ENCODE data around the gene MEI4.
"Not testable (repeated sequence)": the region's sequence is repeated elsewhere in the genome, so short reads cannot be mapped to it uniquely, and the experiment has no call there.

The MEI4 gene, protein sequence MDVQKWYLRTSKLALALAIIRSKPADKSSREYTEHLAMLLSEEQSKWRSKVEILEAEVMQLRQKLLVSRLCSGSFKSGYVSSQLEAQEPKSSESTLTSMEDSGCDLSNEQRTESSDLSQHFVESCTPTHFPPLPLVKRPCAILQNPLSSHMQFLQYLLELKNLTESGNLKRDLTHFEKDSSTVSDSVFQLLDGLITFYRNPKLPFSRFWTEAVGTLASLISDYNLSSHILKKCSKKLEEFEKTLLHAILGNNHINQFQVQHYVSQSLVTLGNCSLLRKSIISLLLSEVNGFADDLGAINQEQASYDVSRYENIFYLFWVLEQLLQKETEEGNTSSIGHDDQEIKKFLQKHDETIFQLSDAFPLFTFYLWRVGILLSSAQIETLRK

DNA sequence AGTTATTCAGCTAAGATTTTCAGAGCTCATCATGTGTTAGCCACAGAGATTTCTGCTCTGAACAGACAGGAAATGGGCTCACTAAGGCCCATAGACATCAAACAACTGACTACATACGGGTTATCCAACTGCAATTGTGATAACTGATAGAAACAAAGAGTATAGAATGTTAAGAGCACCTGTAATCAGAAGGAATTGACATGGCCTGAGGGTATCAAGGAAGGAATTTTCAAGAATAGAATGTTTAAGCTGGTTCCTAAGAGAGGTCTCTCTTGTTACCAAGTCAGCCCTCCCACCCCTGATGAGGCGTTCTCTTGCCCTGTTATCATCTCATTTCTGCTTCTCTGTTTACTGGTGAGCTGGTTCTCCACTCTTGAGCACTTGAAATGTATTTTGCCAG is at the start of gene MEI4:
Gene MEI4, plus strand, starts transcription at position 301 of the 400 bp plus-strand sequence. CDS start 37,633 bp downstream, outside the sequence.
- DNase-seq (ENCODE audit: low read depth in 1 of 2, low spot score in 1 of 2), result no peak

DNA sequence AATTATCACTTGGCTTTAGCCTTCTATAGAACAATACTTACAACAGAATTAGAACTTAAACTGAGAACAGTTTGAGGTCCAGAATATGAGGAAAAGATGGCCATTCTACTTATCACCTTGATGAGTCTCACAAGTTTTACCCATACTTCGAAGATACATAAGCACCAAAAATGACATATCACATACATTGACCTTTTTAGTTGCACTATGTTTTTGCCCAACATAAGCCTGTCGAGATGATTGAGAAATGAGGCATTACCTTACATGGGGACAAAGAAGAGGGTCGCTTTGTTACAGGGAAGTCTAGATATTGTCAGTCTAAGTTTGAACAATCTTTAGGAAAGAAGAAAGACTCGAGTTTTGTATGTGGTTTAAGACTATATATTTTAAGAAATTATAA is 48.4 kb upstream of the MEI4 start:
- DNase-seq (ENCODE audit: low read depth in 1 of 2, low spot score in 1 of 2), result no peak

DNA sequence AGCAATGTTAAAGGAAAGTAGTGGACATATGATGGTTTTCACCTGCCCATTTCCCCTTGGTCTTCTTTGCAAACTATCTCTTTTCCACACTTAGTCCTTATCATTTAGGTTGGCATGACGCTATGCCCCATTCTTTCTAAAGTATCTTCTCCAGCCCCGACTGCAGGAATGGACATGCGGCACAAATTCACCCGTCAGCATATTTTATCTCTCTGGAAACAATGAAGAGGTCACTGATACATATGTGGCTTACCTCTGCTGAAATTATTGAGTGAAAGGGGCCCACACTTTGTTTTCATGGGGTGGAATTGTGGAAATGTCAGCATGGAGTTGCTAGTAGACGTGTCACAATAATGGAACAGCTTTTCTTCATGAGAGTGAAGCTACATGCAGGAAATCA is 45.8 kb upstream of the MEI4 start:
- DNase-seq (ENCODE audit: low read depth in 1 of 2, low spot score in 1 of 2), result no peak

DNA sequence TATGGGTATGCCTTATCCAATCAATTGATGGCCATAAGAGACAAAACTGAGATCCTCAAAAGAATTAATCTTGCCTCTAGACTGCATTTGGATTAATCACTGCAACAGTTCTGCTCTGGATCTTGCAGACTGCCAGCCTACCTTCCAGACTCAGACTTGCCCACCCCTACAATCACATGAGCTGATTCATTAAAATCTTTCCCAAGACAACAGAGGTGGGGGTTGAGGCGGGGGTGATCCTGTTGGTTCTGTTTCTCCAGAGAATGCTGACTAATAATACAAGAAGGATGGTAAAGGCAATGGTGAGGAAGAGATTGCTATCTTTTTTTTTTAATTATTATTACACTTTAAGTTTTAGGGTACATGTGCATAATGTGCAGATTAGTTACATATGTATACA is 43.7 kb upstream of the MEI4 start:
- DNase-seq (ENCODE audit: low read depth in 1 of 2, low spot score in 1 of 2), result no peak

DNA sequence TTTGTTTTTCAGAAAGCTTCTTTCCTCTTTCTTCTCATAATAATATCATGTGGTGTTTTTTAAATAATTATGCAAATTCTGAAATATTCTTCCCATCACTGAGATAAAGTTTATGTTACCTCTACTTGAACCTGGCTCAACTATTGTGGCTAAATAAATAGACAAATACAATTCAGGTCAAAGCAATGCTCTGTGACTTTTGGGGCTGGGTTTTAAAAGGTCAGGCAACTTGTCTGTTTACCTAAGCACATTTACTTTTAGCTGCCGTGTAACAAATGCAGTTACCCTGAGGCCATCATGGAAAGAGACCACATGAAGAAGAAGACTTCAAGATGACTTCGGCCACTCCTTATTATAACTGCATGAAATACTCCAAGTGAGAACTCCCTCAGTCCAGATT is 33.7 kb upstream of the MEI4 start:
- no peak for DNase-seq (ENCODE audit: low read depth in 1 of 2, low spot score in 1 of 2)

DNA sequence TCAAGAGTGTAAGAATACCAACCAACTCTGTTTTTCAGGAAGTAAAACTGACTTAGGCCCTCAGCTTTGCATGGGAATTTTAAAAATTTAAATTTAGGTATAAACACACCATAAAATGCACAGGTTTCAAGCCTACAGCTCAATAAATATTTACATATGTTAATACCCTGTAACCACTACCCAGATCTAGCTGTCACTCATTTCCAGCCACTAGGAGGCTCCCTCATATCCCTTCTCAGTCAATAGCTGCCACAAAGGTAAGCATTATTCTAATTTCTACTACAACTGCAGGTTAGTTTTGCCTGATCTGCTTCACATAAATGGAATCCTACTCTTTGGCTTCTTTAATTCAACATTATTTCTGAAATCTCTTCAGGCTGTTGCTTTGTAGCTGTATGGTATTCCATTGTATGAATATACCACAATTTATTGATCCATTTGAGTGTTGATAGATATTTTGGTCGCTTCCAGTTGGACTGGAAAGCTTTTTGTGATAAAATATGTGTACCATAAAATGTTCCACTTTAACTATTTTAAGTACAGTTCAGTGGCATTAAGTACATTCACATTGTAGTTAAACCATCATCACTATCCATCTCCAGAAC is 32.5 kb upstream of the MEI4 start:
- no peak for DNase-seq (ENCODE audit: low read depth in 1 of 2, low spot score in 1 of 2)

DNA sequence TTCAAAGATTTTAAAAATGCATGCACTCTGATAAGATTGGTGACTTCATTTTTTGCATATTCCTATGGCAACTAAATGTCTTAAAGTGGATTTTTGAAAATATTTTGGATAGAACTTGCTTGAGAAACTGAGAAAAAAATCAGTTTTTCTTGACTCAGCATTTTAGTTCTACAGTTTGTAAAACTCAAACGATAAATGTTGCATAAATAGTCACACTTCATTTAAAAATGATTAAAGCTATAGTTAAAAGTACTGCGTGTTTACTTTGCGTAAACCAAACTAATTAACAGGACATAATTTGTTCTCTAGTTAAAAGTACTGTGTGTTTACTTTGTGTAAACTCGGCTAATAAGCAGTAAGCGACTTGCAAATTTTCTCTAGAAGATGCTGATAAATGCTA is 28.3 kb upstream of the MEI4 start:
- no peak for DNase-seq (ENCODE audit: low read depth in 1 of 2, low spot score in 1 of 2)

DNA sequence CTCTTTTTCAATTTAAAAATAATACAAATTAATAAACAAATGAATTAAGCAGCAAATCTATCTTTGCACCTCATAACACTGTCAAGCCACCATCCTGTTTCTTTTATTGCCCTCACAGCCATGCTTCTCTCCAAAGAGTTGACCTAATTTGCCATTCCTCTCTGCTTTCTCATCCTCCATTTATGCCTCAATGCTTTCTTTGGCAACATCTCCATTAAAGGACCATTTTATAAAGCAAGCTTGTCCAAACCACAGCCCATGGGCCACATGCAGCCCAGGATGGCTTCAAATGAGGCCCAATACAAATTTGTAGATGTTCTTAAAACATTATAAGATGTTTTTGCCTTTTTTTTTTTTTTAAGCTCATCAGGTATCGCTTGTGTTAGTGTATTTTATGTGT is 26.4 kb upstream of the MEI4 start:
- no peak for DNase-seq (ENCODE audit: low read depth in 1 of 2, low spot score in 1 of 2)

DNA sequence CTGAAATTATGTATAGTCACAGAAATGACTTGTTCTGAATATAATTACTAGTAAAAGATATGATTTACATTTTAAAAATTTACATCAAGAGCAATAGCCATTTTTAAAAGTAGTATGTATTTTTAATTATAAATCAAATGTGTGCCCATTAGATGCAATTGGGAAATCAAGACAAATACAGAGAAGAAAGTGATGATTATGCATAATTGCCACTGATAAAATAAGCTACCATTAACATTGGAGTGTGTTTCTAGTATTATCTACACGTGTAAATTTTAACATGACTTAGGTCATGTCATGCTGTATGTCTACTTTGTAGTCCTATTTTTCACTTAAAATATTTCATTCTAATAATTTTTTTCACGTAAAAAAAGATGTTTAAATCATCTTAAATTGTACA is 22.8 kb upstream of the MEI4 start:
- DNase-seq (ENCODE audit: low read depth in 1 of 2, low spot score in 1 of 2), result no peak

DNA sequence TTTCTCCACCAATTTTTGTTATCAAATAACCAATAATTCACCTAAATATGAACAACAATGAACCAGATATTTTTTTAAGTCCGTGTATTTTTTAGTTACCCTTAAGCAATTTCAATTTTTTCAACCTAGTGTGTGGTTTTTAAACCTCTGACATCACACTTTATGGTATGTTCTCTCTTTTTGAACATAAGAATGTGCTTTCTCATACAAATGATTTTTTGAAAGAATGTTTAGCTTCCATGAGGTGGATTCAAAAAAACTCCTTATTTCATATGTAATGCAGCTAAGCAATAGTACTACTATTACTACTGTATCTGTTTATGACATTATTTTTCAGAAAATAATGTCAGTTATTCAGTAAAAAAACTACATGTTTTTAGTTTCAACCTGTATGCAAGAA is 19.4 kb upstream of the MEI4 start:
- no peak for DNase-seq (ENCODE audit: low read depth in 1 of 2, low spot score in 1 of 2)

DNA sequence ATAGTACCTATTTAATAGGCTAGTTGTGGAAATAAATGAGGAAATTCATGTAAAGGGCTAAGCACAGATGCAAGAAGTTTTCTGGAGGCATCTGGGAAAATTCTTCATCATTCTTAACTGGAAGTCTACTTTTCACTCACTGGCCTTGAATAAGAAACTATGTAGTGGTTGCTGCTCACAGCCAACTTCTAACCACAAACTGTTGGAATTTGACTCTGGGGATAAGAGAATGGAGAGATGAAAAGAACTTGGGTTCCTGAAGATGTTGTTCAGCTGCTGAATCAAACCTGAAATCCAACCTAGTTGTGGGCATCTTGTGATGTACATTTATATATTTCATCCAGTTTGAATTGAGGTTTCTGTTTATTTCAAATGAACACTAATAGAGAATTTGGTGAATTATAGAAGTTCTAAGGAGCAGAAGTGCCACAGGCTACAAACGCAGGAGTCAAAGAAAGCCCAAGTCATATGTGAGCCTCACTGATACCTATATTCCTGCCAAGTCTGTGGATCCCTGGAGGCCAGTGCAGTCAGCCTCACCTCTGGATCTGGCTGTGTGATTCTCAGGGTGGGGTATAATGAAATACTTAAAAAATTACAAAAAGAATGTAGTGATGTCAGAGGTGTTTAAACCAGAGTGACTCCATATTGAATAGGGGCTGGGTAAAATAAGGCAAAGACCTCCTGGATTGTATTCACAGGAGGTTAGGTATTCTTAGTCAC is 18.7 kb upstream of the MEI4 start:
- DNase-seq (ENCODE audit: low read depth in 1 of 2, low spot score in 1 of 2), result no peak

DNA sequence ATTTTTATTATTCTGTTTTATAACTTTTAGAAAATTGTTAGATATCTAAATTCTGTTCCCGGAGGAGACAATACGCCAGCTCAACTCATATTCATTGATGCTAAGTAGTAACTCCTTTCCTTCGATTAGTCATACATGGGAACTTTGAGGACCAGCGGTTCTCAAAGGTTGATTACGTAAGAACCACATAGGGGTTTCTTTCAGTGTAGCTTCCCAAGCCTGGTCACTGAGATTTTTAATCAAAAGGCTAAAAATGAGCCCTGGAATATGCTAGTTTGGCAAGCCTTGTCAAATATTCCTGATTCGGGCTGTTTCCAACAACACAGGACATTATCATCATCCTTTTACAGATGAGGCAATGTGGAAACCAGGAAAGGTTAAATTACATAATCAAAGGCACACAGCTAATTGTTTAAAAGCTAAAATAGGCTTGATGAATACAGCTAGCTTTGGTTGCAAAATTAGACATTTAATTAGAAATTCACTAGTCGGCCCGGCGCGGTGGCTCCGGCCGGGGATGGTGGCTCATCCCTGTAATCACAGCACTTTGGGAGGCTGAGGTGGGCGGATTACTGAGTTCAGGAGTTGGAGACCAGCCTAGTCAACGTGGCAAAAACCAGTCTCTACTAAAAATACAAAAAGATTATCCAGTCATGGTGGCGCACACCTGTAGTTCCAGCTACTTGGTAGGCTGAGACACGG is 14.6 kb upstream of the MEI4 start:
- DNase-seq (ENCODE audit: low read depth in 1 of 2, low spot score in 1 of 2), result no peak

DNA sequence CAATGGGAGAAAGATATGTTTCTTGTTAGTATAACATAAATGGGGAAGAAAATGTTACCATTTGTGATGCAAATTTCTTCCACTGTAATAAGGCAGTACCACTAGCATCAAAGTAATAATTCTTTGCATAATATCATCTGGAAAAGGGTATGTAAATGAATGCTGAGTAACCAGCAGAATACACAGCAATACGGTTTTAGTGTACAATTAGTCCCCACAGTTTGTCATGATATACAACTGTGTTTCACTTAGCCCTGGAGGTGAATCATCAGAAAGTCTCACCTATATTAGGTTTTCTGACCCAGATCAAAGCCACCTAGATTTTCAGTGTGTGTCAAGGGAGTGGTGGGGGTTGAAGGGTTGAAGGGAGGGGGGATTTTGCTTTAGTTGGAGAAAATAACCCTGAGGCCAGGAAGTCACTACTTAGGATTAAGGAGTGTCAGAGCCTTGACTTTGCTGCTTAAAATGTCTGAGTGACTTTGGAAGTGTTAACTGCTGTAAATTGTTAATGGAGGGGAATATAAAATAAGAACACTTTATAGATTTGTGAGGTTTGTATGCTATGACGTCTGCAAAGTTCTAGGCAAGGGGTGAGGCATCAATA is 8.6 kb upstream of the MEI4 start:
- no peak for DNase-seq (ENCODE audit: low read depth in 1 of 2, low spot score in 1 of 2)

DNA sequence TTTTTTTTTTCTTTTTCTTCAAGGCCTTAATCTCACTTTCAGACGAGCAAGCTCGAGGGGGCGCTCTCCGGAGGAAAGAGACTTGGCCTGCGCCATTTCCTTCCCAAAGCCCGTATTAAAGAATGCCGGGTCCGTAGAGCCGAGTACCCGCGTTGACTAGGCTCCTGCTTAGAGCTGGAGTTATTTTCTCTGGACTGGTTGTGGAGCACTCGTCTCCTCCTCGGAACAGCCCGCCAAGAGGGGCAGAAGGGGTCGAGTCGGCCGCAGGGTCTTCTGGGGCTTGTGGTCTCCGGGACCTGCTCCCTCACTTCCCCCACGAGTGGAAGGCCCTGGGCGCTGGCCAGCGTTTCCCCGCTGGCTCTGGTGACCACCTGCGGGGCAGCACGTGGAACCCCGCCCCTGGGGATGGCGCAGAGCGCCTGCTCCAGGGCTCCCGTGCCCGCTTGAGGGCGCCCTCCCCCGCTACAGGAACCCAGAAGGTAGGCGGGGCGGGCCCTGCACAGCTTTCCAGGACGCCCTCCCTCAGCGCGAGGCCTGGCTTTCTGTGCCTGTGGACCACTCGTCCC is 2.7 kb upstream of the MEI4 start:
- DNase-seq (ENCODE audit: low read depth in 1 of 2, low spot score in 1 of 2), result no peak

DNA sequence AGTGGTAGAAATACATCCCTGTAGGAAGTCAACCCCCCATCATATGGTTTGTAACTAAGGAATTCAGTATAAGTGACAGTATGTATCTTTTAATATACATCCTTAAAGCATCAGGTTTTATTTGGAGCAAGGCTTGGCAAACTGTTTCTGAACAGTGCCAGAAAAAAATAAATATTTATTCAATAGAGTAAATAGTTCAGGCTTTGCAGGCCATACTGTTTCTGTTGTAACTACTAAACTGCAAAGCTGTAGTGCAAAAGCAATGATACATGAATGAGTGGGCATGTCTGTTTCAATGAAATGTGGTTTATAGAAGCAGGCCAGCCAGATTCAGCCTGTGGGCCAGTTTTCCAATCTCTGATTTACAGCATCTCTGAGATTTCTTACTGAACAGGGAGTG is 977 bp downstream of the MEI4 start:
- no peak for DNase-seq (ENCODE audit: low read depth in 1 of 2, low spot score in 1 of 2)

DNA sequence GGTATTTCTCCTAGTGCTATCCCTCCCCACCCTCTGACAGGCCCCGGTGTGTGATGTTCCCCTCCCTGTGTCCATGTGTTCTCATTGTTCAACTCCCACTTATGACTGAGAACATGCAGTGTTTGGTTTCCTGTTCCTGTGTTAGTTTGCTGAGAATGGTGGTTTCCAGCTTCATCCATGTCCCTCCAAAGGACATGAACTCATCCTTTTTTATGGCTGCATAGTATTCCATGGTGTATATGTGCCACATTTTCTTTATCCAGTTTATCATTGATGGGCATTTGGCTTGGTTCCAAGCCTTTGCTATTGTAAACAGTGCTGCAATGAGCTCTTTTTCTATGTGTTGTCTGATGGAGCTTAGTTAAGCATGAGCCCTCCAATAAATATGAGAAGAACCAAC is 2.2 kb downstream of the MEI4 start:
- DNase-seq (ENCODE audit: low read depth in 1 of 2, low spot score in 1 of 2), result not testable (repeated sequence)

DNA sequence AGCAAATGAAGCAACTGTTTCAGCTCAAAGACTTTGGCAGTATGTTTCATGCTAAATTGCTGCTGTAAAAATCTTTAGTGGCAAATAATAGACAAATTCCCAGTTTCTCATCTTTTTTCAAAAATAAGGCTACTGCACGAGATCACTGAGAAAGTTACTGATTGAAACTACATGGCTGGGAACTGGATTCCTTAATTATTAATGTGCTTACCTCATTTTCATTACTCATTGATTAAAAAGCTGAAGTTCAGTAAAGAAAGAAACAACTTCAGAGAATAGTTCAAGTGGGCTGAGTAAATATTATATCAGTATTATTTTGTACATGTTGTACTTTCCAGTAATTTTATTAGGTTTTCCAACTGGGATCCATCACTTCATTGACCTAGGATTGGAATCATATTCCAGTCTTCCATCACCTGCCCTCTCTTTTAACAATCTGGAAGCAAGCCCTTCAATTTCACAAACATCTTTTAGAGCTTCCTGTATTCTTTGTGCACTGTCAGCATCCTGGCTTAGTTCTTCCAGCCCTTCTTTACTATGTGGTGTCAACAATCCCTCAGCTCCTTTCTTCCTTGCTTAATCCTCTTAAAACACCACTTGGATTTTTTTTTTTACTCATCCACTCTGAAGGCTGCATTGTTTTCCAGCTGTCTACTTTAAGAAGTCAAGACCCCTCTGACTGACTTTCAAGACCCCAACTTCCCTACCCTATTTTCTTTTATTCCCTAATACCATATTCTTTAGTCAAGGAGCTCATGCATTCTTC is 4.3 kb downstream of the MEI4 start:
- no peak for DNase-seq (ENCODE audit: low read depth in 1 of 2, low spot score in 1 of 2)

DNA sequence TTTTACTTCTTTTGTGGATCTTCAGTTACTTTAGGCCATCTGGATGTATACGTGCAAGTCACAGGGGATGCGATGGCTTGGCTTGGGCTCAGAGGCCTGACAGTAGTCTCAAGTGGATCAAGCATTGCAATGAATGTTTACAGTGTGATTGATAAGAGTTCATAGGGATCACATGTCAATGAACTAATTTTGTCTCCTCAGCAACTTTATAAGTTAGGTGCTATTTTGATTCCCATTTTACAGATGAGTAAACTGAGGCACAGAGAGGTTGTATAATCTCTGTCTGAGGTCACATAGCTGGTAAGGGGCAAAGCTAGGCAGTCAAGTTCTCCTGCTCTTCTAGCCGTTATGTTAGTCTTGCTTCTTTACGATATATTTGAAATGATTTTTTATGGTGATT is 13.5 kb downstream of the MEI4 start:
- no peak for DNase-seq (ENCODE audit: low read depth in 1 of 2, low spot score in 1 of 2)

DNA sequence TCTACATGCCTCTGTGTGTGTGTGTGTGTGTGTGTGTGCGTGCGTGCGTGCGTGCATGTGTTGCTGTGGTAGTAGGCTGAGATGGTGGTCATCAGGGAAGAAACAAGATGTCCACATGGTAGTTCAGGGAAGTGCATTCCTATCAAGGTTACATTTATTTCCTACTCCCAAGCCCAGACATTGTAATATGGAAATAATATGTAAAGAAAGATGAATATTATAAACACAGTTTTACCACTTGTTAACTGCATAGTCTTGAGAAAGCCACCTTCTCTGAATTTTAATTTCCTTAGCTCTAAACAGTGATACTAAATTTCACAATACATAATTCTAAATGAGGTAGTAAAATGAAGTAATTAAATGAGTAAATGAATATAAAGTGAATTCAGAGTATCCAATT is 14.0 kb downstream of the MEI4 start:
- DNase-seq (ENCODE audit: low read depth in 1 of 2, low spot score in 1 of 2), result no peak

DNA sequence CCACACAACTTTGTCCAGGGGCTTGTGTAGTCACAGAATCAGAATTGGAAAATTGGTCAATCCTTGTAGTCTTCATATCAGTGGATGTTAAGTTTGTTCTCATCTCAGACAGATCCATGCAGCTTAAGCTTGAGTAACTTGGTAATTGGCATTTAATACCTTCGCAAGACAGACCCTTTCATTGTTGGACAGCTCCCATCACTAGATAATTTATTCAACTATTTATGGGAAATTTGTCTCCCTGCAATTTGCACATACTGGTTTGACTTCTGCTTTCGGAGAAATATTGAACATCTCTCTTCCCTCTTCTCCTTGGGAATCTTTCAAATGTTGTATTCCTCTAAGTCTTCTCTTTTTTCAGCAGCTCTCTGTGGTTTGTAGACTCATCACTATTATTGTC is 17.1 kb downstream of the MEI4 start:
- DNase-seq (ENCODE audit: low read depth in 1 of 2, low spot score in 1 of 2), result no peak
